Endothelial cell of umbilical vein (primary cell): ENCODE measurements around the gene ZNF385B. TPM values are rescaled to one million over a fixed set of nuclear protein-coding genes. Genes with fewer than 3 reads are reported as not detected.

Source experiments
- BruUV-seq: library from RNA; stranded (reverse); fragments of 400-500 nt; replicated peaks from 2 replicates; lab custom pipeline; 2021; lab: Mats Ljungman, UMichigan
- CTCF ChIA-PET: fragments of 300-600, 350-600 bp; sonication (Branson Sonifier 250); formaldehyde crosslinking; loops from one replicate; lab custom pipeline; 2021; ENCODE audit warnings: antibody characterized with exemption, inconsistent platforms; lab: Charles Lee
- POLR2A ChIA-PET: fragments of 300-600, 350-600 bp; sonication (Branson Sonifier 250); formaldehyde crosslinking; loops from one replicate; lab custom pipeline; 2021; ENCODE audit warnings: antibody characterized with exemption, inconsistent platforms; lab: Charles Lee
- DNase-seq: peaks from one replicate; pipeline ENCODE4 v3.0.0-alpha.2; 2011; ENCODE audit warnings: low read depth, low spot score
- FAIRE-seq: peaks from 2 replicates; lab custom pipeline; 2011; peaks lifted over from hg19 to GRCh38; lab: Jason Lieb, UNC
- H2AFZ ChIP-seq: 2 replicates; pipeline ENCODE4 v1.6.0; 2012; ENCODE audit warnings: low read depth, low read length, control low read depth, inconsistent platforms
- H3K27ac ChIP-seq: 2 replicates; pipeline ENCODE4 v1.5.1; 2011; ENCODE audit warnings: low read depth, mild to moderate bottlenecking, control low read depth, low read length, moderate library complexity; ENCODE audit not compliant: insufficient read depth
- H3K27me3 ChIP-seq, 2 experiments: 2 replicates each; pipeline versions ENCODE4 v1.6.0 to v1.6.1; 2011; ENCODE audit warnings: low read length in 2 of 2, mixed read lengths in 1 of 2; ENCODE audit not compliant: control insufficient read depth in 2 of 2, insufficient read depth in 2 of 2
- H3K36me3 ChIP-seq, 2 experiments: 2 replicates in 1 of 2; 3 replicates in 1 of 2; pipeline ENCODE4 v1.5.1; 2011; ENCODE audit warnings: low read length in 2 of 2, mild to moderate bottlenecking in 1 of 2, moderate library complexity in 1 of 2; ENCODE audit not compliant: control insufficient read depth in 2 of 2, insufficient read depth in 2 of 2; ENCODE audit errors: extremely low read depth in 1 of 2
- H3K4me1 ChIP-seq: 3 replicates; pipeline ENCODE4 v1.5.1; 2011; ENCODE audit warnings: mild to moderate bottlenecking, low read length; ENCODE audit not compliant: control insufficient read depth, insufficient read depth; ENCODE audit errors: extremely low read depth
- H3K4me2 ChIP-seq: 2 replicates; pipeline ENCODE4 v1.6.1; 2011; ENCODE audit warnings: low read length, control low read depth, mixed read lengths; ENCODE audit not compliant: insufficient read depth
- H3K4me3 ChIP-seq, 3 experiments: fragments of 200-600 bp in 1 of 3; sonication (generic), shearing (Covaris generic) in 1 of 3; replicated peaks in 1 of 3; 2 replicates each; pipeline ENCODE4 v1.5.1; 2011 to 2016; ENCODE audit warnings: control low read depth in 3 of 3, low read length in 3 of 3, mild to moderate bottlenecking in 2 of 3, inconsistent platforms in 1 of 3, low read depth in 1 of 3, moderate library complexity in 1 of 3; ENCODE audit not compliant: insufficient read depth in 1 of 3
- H3K79me2 ChIP-seq: 2 replicates; pipeline ENCODE4 v1.6.0; 2012; ENCODE audit warnings: low read length, inconsistent platforms; ENCODE audit not compliant: control insufficient read depth, insufficient read depth
- H3K9ac ChIP-seq: replicated peaks from 2 replicates; pipeline ENCODE3; 2011; ENCODE audit warnings: low read length, control low read depth; ENCODE audit not compliant: insufficient read depth; ENCODE audit errors: extremely low read depth
- H3K9me1 ChIP-seq: replicated peaks from 3 replicates; pipeline ENCODE4 v1.6.0; 2011; ENCODE audit warnings: mild to moderate bottlenecking, low read length; ENCODE audit not compliant: control insufficient read depth, insufficient read depth; ENCODE audit errors: extremely low read depth
- H3K9me3 ChIP-seq: replicated peaks from 2 replicates; pipeline ENCODE4 v1.5.1; 2012; ENCODE audit warnings: low read length, inconsistent platforms; ENCODE audit not compliant: control insufficient read depth, insufficient read depth
- H4K20me1 ChIP-seq: replicated peaks from 2 replicates; pipeline ENCODE3; 2011; ENCODE audit warnings: mild to moderate bottlenecking, low read length; ENCODE audit not compliant: control insufficient read depth, insufficient read depth; ENCODE audit errors: extremely low read depth
- EZH2 ChIP-seq: IDR thresholded peaks from 2 replicates; pipeline ENCODE4 v1.6.1; 2012; ENCODE audit warnings: borderline replicate concordance, low read depth, mild to moderate bottlenecking, moderate library complexity, low read length, inconsistent platforms; ENCODE audit not compliant: severe bottlenecking
- GATA2 ChIP-seq: IDR thresholded peaks from 2 replicates; pipeline ENCODE4 v1.7.0; 2011; ENCODE audit warnings: low read depth, mild to moderate bottlenecking, moderate library complexity, mixed read lengths, low read length; ENCODE audit not compliant: insufficient read length, insufficient read depth
- MYC ChIP-seq: IDR thresholded peaks from one replicate; pipeline ENCODE4 v1.6.1; 2011; ENCODE audit warnings: mild to moderate bottlenecking, low read depth, low read length
- POLR2A ChIP-seq: IDR thresholded peaks from 2 replicates; pipeline ENCODE4 v1.6.1; 2012; ENCODE audit warnings: low read depth, mild to moderate bottlenecking, control low read depth, low read length
- POLR2AphosphoS5 ChIP-seq: IDR thresholded peaks from 2 replicates; pipeline ENCODE4 v1.6.1; 2012; ENCODE audit warnings: low read depth, mild to moderate bottlenecking, control low read depth, low read length, moderate library complexity; ENCODE audit not compliant: insufficient read depth
- dilution Hi-C: fragments of 300-500 bp; cut with MboI; formaldehyde crosslinking; loops from one replicate; pipeline ENCODE4 v1.15.0; 2019; ENCODE audit warnings: low sequenced_read_pairs; ENCODE audit not compliant: extremely low pct_ligation_motif_present
- intact Hi-C: fragments of 100-400 bp; cut with micrococcal nuclease; formaldehyde crosslinking; loops from one replicate; pipeline ENCODE4 v1.10.0; 2022
- polyA plus RNA-seq, 4 experiments: library from polyadenylated mRNA; depleted of rRNA in 3 of 4; stranded (reverse) in 3 of 4; unstranded in 1 of 4; fragments of >200 nt; gene quantifications; 2 replicates each; pipeline versions ENCODE4 v1.2.1 to v1.2.3, GENCODE V29; 2011 to 2012; ENCODE audit warnings: missing spikeins in 1 of 4
- total RNA-seq: library from RNA; stranded (reverse); gene quantifications from 2 replicates; pipeline ENCODE4 v1.2.3, GENCODE V29; 2021
- TF ChIP-seq, protein P1 (sequence below): IDR thresholded peaks from 2 replicates; pipeline ENCODE4 v1.6.1; 2011; ENCODE audit not compliant: insufficient read depth, insufficient read length
- TF ChIP-seq, protein P2 (sequence below), 2 donors: IDR thresholded peaks; 1 replicate in 1 of 2; 2 replicates in 1 of 2; pipeline ENCODE4 v1.5.1; 2011; ENCODE audit warnings: low read length in 2 of 2, mild to moderate bottlenecking in 2 of 2, moderate library complexity in 2 of 2, control low read depth in 1 of 2, inconsistent platforms in 1 of 2, low read depth in 1 of 2; ENCODE audit not compliant: insufficient read depth in 1 of 2; ENCODE audit errors: extremely low read depth in 1 of 2

The ZNF385B gene
- total and polyA plus RNA-seq, 2 donors (not counting 3 experiments of a cell fraction or from before 2014, with no cell fraction given): not detected

- no peak for FAIRE-seq
- no peak overlapping the region for H3K9ac ChIP-seq
- no peaks in the 10 kb centered on the region for H3K4me1 ChIP-seq
- no peak overlapping the region for H3K27ac ChIP-seq
- no peak overlapping the region for H3K4me3 ChIP-seq
- H3K9me3 ChIP-seq: no peaks in the 10 kb centered on the region
- H4K20me1 ChIP-seq: no peaks in the 10 kb centered on the region
- no peak overlapping the region for H2AFZ ChIP-seq
- no peak for TF ChIP-seq POLR2AphosphoS5
- no peak for TF ChIP-seq EZH2
- H3K27me3 ChIP-seq: peaks cover 8 to 9% of the 10 kb centered on the region in 2 experiments
- H3K79me2 ChIP-seq: no peaks in the 10 kb centered on the region
- no peaks in the 10 kb centered on the region for H3K36me3 ChIP-seq
- intact Hi-C loops: no loop called here
- dilution Hi-C loops: no loop called here
- ChIA-PET CTCF (interaction anchor here (1.3 kb wide), 1 partner anchor 16 kb away, joined by 3 read pairs; no protein-coding TSS in a partner anchor), POLR2A (no interaction called here)
- H3K4me2 ChIP-seq: no peak overlapping the region
- DNase-seq: no peak
- H3K9me1 ChIP-seq: no peaks in the 10 kb centered on the region
- no TSS peak for BruUV-seq
Observed at GRCh38 chr2:179427065-179427464, 434.3 kb downstream of the ZNF385B start.

- Histone ChIP-seq H3K9me3 (no peaks in the 10 kb centered on the region), H2AFZ (no peak overlapping the region), H3K4me3 (no peak overlapping the region), H3K36me3 (no peaks in the 10 kb centered on the region), H3K4me1 (no peaks in the 10 kb centered on the region), H3K27ac (no peak overlapping the region), H3K27me3 (peaks cover 4 to 9% of the 10 kb centered on the region in 2 experiments), H3K4me2 (no peak overlapping the region), H3K9ac (no peak overlapping the region), H3K9me1 (no peaks in the 10 kb centered on the region), H3K79me2 (no peaks in the 10 kb centered on the region), H4K20me1 (no peaks in the 10 kb centered on the region)
- dilution Hi-C loops: no loop called here
- ChIA-PET POLR2A (no interaction called here), CTCF (interaction anchor here (0.8 to 4.7 kb wide), 4 partner anchors 8 to 325 kb away, joined by 3 to 38 read pairs (median 19); no protein-coding TSS in a partner anchor)
- no peak for FAIRE-seq
- no peak for DNase-seq
- BruUV-seq: no TSS peak
- intact Hi-C loops: loop anchor here (5.0 kb wide), 2 partner anchors 168 to 653 kb away; no protein-coding TSS in a partner anchor
- no peak for TF ChIP-seq POLR2AphosphoS5
- TF ChIP-seq, protein P1, sequence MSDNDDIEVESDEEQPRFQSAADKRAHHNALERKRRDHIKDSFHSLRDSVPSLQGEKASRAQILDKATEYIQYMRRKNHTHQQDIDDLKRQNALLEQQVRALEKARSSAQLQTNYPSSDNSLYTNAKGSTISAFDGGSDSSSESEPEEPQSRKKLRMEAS: no peak
- TF ChIP-seq EZH2: no peak
- no peak for TF ChIP-seq MYC
- no peak for TF ChIP-seq GATA2
- TF ChIP-seq POLR2A: no peak
- TF ChIP-seq, protein P2, sequence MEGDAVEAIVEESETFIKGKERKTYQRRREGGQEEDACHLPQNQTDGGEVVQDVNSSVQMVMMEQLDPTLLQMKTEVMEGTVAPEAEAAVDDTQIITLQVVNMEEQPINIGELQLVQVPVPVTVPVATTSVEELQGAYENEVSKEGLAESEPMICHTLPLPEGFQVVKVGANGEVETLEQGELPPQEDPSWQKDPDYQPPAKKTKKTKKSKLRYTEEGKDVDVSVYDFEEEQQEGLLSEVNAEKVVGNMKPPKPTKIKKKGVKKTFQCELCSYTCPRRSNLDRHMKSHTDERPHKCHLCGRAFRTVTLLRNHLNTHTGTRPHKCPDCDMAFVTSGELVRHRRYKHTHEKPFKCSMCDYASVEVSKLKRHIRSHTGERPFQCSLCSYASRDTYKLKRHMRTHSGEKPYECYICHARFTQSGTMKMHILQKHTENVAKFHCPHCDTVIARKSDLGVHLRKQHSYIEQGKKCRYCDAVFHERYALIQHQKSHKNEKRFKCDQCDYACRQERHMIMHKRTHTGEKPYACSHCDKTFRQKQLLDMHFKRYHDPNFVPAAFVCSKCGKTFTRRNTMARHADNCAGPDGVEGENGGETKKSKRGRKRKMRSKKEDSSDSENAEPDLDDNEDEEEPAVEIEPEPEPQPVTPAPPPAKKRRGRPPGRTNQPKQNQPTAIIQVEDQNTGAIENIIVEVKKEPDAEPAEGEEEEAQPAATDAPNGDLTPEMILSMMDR (IDR thresholded peaks at IDR 0.05; ENCODE audit: extremely low read depth in 1 of 2, insufficient read depth in 1 of 2, low read depth in 1 of 2, low read length in 2 of 2): no peak
Observed at GRCh38 chr2:179424571-179424970, 436.8 kb downstream of the ZNF385B start.
